GM21576 (cell line): ENCODE results near the gene RAB31.

ENCODE experiments used
- ATAC-seq: cut with Tn5 transposase; IDR thresholded peaks from one replicate; pipeline ENCODE4 v1.9.1; 2021; ENCODE audit warnings: mild to moderate bottlenecking, moderate library complexity; ENCODE audit not compliant: unreplicated experiment

The RAB31 gene

GRCh38 chr18:9691235-9691634, 16.9 kb upstream of the RAB31 start:
- no peak for ATAC-seq

GRCh38 chr18:9694174-9694573, 13.9 kb upstream of the RAB31 start:
- no peak for ATAC-seq

GRCh38 chr18:9694952-9695495, 13.1 kb upstream of the RAB31 start:
- no peak for ATAC-seq

GRCh38 chr18:9695605-9696004, 12.5 kb upstream of the RAB31 start:
- no peak for ATAC-seq

GRCh38 chr18:9696112-9696511, 12.0 kb upstream of the RAB31 start:
- no peak for ATAC-seq

GRCh38 chr18:9696701-9697100, 11.4 kb upstream of the RAB31 start:
- no peak for ATAC-seq

GRCh38 chr18:9697121-9697520, 11.0 kb upstream of the RAB31 start:
- ATAC-seq: no peak

GRCh38 chr18:9698497-9698896, 9.6 kb upstream of the RAB31 start:
- ATAC-seq: no peak

- ATAC-seq: no peak
Measured at GRCh38 chr18:9700261-9700796, 7.8 kb upstream of the RAB31 start.

GRCh38 chr18:9701609-9702349, 6.3 kb upstream of the RAB31 start:
- no peak for ATAC-seq

- ATAC-seq: no peak
Measured at GRCh38 chr18:9704233-9705118, 3.6 kb upstream of the RAB31 start.

GRCh38 chr18:9705183-9705829, 2.8 kb upstream of the RAB31 start:
- no peak for ATAC-seq

- ATAC-seq: no peak
Measured at GRCh38 chr18:9706081-9706935, 1.8 kb upstream of the RAB31 start.

GRCh38 chr18:9707381-9708056, 582 bp upstream of the RAB31 start:
- no peak for ATAC-seq

GRCh38 chr18:9708434-9709303, 568 bp downstream of the RAB31 start:
- no peak for ATAC-seq

GRCh38 chr18:9709304-9709877, 1.3 kb downstream of the RAB31 start:
- no peak for ATAC-seq

GRCh38 chr18:9710037-9710436, 1.9 kb downstream of the RAB31 start:
- ATAC-seq: no peak
